ENCODE data around the gene GNAZ.

- no peak for TF ChIP-seq POLR2A (IDR thresholded peaks at IDR 0.05)
- TF ChIP-seq CTCF (IDR thresholded peaks at IDR 0.05), result no peak
These were observed 2.7 kb downstream of the GNAZ start for GRCh38 chr22:23072911-23073491.
